ENCODE results near the gene CRYBG1. TPM values are rescaled to one million over a fixed set of nuclear protein-coding genes. Genes with fewer than 3 reads are reported as not detected.
"Not testable (repeated sequence)": the region's sequence is repeated elsewhere in the genome, so short reads cannot be mapped to it uniquely, and the experiment has no call there.

Gene CRYBG1
- total and polyA plus RNA-seq, 2 of the 4 experiments (the other 2 are of a cell fraction) = 0.38 to 1.1 TPM

GRCh38 chr6:106588937-106589336 is 228.4 kb downstream of the CRYBG1 start:
- DNase-seq; H2AK5ac ChIP-seq (ENCODE audit: low read depth, low read length); H3K9me3 ChIP-seq (ENCODE audit: control insufficient read depth, insufficient read depth, low read length); H2AFZ ChIP-seq (replicated peaks; ENCODE audit: low read length, poor library complexity); dilution Hi-C loops (cut with HindIII; ENCODE audit: low sequenced_read_pairs, unreplicated experiment); H3K56ac ChIP-seq (ENCODE audit: extremely low read depth, insufficient read depth, low read length); H3K27ac ChIP-seq (ENCODE audit: insufficient read depth, low read length); H3K4ac ChIP-seq (ENCODE audit: low read depth, low read length); H2BK120ac ChIP-seq (ENCODE audit: low read depth, low read length); H3K79me1 ChIP-seq (ENCODE audit: low read depth in 1 of 2, low read length in 2 of 2); CTCF ChIA-PET; H3K14ac ChIP-seq (replicated peaks; ENCODE audit: low read depth, low read length); H3K36me3 ChIP-seq (ENCODE audit: control insufficient read depth, insufficient read depth, low read length); H4K20me1 ChIP-seq (ENCODE audit: insufficient read depth, low read length); BruUV-seq (replicated peaks); POLR2A ChIA-PET (ENCODE audit: unreplicated experiment); H3K4me2 ChIP-seq (ENCODE audit: low read depth, low read length); H2BK5ac ChIP-seq (ENCODE audit: low read depth, low read length, poor library complexity, severe bottlenecking); in situ Hi-C loops (cut with MboI; ENCODE audit: low sequenced_read_pairs); H2AK9ac ChIP-seq (replicated peaks; ENCODE audit: low read depth, low read length, poor library complexity); H3K27me3 ChIP-seq (ENCODE audit: control insufficient read depth, insufficient read depth, low read length); H4K91ac ChIP-seq (ENCODE audit: insufficient read depth, low read depth, low read length); H3K4me3 ChIP-seq (ENCODE audit: insufficient read depth, low read depth, low read length); H4K8ac ChIP-seq (ENCODE audit: low read depth in 2 of 2, low read length in 2 of 2); H3K9ac ChIP-seq (ENCODE audit: low read depth, low read length); H2BK20ac ChIP-seq (ENCODE audit: low read depth, low read length); ATAC-seq (ENCODE audit: low read depth); H3K23ac ChIP-seq (ENCODE audit: low read depth, low read length); H4K5ac ChIP-seq (ENCODE audit: low read depth, low read length); H3K18ac ChIP-seq (ENCODE audit: low read depth, low read length); H3K4me1 ChIP-seq (ENCODE audit: control insufficient read depth, insufficient read depth, low read length); intact Hi-C loops (cut with micrococcal nuclease); H2BK15ac ChIP-seq (ENCODE audit: low read depth, low read length): not testable (repeated sequence)
- WGBS, 2 experiments (ENCODE audit: extremely low coverage in 2 of 2, insufficient read length in 1 of 2) = no CpG with 5 or more reads among the region's 5 CpGs
- peaks cover 12% of the 10 kb centered on the region; the same call in 1 of the 2 replicates for H3K9me1 ChIP-seq (ENCODE audit: insufficient read depth, low read length)

Measured in IMR-90 (cell line).